Activated CD4-positive, alpha-beta T cell treated with anti-CD3 and anti-CD28 coated beads, Interleukin-2, amount 50 U/mL, for 48 hours (primary cell): ENCODE measurements around the gene GAB3.
"Not testable (repeated sequence)": the region's sequence is repeated elsewhere in the genome, so short reads cannot be mapped to it uniquely, and the experiment has no call there.

Experiments
- DNase-seq, 2 experiments: peaks; one replicate each; pipeline ENCODE4 v3.0.0-alpha.2; 2020

The GAB3 gene

GRCh38 chrX:154719132-154719675, 31.7 kb downstream of the GAB3 start:
- peak in 1 of 2 experiments; percentile 40 for DNase-seq

- DNase-seq = no peak
Observed at GRCh38 chrX:154718616-154719015, 32.3 kb downstream of the GAB3 start.

- DNase-seq = no peak
Observed at GRCh38 chrX:154717824-154718223, 33.1 kb downstream of the GAB3 start.

DNA sequence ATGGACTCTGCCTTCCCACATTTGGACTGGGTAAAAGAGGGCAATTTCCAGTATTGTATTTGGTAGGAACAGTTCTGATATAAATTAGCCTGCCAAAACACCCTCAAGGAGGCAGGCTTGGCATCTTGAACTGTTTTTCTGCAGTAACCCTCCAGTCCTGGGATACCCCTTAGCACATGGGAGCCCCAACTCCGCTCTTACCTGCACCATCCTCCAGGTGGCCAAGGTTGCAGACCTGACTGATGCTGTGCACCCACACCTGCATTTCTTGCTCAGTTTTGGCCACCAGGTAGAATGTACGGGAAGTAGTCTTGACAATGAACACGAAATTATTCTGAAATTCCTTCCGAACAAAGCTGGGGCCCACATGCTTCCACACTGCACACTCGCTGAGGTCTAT, 35.1 kb downstream of the GAB3 start:
- DNase-seq = no peak

- peak; percentile 26 to 45 for DNase-seq
Observed at GRCh38 chrX:154714925-154715324, 36.0 kb downstream of the GAB3 start.

DNA sequence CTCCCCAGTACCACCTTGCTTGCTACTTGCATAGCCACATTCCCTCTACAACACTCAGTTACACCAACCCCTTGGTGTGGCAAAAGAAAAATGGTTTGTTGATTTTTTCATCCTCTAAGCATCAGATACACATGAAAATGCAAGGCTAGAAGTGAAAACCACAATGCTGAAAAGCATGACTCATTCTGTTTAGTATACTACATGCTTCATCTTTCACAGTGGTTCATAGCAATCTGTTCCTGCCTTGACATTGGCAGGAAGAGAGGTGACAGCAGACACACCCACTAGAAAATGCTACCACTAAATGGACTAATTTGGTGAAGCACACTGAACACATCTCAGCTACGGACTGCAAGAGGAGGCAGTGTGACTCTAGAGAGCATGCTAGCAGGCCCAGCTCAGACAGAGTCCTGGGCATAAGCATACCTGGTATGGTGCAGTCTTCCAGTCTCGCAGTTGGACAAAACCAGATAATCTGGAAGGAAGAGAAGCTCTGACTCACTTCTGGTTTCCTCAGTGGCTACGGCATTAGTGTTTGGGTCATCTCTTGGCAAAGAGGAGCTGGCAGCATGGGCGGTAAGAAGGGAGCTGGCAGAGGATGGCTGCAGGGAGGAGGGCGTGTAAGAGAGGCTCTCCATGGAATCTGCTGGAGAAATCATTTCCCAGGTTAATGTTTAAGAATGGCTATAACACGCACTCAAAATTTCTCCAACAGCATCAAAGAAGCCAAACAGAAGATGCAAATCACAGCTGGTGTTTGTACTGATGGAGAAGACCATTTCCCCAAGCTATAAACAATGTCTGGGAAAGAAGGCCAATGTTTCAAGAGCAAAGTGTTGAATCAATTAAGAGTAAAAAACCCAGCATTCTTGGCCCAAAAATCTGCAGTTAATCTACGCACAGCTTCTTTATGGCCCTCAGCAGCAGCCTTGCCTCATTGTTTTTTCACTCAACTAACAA, 37.8 kb downstream of the GAB3 start:
- DNase-seq = no peak

GRCh38 chrX:154711264-154711663, 39.6 kb downstream of the GAB3 start:
- DNase-seq = no peak

GRCh38 chrX:154710309-154710708, 40.6 kb downstream of the GAB3 start:
- DNase-seq = no peak

DNA sequence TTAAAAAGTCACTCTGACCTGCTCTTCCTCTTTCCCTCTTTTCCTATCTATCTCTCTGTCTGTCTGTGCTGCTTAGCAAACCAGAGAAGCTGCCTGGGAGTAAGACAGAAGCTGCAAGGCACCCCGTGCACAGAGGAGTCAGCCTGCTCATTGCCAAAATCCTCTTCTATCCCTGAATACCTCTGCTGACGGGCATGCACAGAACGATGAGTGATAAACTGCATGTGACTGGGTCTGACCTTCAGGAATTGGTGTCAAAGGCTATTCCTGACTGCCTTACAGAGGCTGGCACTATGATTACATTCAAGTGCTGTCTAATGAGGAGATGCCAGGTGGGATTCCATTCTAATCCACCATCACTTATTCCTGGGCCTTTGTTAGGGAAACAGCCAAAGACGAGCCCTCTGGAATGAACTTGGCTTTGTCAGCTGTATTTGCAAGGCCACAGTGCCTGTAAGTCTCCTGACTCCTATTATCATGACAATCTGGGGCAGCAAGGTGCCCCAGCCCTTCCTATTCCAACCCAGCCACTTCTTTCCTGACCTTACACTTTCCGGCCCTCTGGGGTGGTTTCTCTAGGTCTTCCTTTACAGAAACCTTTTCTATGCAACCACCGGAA, 52.1 kb downstream of the GAB3 start:
- no peak for DNase-seq

- DNase-seq = no peak
Observed at GRCh38 chrX:154696676-154697045, 54.2 kb downstream of the GAB3 start.

DNA sequence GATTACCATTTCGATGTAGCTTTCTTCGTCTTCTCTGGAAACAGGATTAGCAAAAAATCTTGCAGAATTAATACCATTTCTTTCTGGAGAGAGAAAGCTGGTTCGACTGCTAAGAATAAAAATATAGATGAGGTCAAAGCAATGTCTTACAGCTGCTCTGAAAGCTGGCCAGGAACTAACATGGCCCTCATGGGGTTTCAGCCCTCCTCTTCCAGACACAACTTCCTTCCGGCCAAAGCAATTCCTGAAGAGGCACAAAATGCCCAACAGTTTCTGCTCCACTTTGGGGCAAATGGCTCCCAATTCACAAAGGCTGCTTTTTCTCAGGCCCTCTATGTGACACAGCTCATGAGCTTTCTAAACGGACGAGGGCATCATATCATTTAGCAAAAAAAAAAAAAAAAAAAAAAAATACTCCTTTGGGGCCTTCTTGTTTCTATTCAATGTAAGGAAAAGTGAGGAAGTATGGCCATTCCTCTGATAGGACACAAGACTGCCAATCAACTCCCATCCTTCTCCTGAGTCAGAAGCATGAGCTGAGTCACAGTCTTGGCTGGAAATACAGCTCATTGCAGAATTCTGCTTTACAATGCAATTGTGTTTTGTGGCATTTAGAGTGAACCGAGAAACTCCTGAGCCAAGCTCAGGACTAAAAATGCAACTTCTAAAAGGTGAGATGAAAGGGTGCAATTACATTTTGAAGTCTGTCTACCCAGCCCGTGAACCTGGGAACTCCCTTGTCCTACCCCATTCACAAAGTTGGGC, 54.8 kb downstream of the GAB3 start:
- DNase-seq = no peak

DNA sequence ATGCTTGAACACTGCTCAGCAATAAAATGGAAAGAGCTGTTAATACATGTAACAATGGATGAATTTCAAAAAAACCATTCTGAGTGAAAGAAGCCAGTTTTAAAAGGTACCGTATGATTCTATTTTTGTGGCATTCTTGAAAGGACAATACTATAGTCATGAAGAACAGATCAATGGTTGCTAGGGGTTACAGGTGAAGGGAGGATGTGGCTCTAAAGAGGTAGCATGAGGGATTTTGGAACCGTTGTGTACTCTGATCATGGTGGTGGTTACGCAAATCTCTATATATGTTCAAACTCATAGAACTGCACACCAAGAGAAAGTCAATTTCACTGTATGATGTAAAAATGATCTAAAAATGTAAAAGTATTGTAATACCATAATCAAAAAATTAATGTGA, 57.5 kb downstream of the GAB3 start:
- DNase-seq = no peak

GRCh38 chrX:154690438-154690837, 60.4 kb downstream of the GAB3 start:
- DNase-seq = not testable (repeated sequence)

DNA sequence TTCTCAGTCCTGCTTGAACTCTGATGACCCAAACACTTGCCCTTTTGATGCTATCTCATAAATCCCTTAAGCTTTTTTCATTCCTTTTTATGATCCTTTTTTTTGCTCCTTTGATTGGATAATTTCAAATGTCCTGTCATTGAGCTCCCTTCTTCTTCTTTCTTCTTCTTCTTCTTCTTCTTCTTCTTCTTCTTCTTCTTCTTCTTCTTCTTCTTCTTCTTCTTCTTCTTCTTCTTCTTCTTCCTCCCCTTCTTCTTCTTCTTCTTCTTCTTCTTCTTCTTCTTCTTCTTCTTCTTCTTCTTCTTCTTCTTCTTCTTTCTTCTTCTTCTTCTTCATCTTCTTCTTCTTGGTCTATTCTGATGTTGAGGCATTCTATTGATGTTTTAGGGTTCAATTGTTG, 78.8 kb downstream of the GAB3 start:
- not testable (repeated sequence) for DNase-seq

GRCh38 chrX:154670848-154671247, 80.0 kb downstream of the GAB3 start:
- not testable (repeated sequence) for DNase-seq

DNA sequence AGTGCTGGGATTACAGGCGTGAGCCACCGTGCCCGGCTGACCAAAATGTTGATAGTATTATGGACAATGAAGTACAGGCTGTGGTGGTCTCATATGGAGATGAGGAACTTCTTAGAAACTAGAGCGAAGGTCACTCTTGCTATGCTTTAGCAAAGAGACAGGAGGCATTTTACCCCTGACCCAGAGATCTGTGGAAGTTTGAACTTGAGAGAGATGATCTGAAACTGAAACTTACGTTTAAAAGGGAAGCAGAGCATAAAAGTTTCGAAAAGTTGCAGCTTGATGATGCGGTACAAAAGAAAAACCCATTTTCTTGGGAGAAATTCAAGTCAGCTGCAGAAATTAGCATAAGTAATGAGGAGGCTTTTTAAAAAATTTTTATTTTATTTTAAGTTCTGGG, 89.0 kb downstream of the GAB3 start:
- DNase-seq = no peak

DNA sequence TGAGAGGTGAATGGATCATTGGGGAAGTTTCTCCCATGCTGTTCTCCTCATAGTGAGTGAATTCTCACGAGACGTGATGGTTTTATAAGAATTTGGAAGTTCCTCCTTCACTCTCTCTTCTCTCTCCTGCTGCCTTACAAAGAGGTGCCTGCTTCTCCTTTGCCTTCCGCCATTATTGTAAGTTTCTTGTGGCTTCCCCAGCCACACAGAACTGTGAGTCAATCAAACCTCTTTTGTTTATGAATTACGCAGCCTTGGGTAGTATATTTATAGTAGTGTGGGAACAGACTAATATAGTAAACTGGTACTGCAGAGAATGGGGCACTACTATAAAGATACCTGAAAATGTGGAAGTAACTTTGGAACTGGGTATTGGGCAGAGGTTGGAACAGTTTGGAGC, 89.7 kb downstream of the GAB3 start:
- no peak for DNase-seq

- DNase-seq = no peak
Observed at GRCh38 chrX:154660541-154660940, 90.3 kb downstream of the GAB3 start.

DNA sequence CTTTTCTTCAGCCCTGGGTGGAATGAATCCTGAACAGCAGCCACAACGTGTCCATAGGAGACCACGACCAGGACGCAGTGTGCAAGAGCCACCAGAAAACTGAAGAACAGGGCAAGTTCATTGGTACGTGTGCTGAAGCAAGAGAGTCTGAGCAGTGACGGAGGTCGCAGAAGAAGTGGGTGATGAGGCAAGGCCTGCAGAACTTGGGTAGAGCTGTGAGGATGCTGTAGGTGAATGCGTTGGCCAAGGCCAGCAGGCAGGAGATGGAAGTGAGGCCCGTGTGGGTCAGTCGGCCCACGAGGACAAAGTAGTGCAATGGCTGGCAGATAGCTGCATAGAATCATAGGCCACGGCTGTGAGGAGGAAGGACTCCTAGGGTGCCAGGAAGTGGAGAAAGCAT, 91.9 kb downstream of the GAB3 start:
- DNase-seq = no peak

- no peak for DNase-seq
Observed at GRCh38 chrX:154658187-154658586, 92.7 kb downstream of the GAB3 start.

DNA sequence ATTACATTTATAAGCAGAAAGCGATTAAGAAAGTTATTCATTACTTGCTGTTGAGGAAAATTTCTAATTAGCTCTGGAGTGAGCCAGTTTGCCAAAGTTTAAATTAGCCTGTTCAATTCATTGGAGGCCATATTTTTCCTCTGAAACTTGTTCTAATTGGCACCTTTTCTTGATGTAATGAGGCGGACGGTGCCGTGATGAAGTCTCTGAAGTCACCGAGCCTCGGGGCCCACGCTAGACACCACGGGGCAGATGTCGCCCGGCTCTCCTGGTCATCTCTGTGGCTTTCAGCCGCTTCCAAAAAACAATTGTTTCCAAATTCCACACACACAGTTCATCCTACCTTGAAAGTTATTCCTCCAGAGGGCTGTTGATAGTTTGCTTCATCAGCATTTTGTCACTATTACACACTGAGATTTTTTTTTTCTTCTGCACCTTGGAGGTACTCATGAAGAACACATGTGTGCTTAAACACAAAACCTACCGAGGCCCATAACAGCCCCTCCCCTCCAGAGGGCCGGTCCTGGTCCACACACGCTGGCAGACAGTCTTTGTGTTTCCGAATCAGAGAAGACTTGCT, 93.6 kb downstream of the GAB3 start:
- DNase-seq = no peak

DNA sequence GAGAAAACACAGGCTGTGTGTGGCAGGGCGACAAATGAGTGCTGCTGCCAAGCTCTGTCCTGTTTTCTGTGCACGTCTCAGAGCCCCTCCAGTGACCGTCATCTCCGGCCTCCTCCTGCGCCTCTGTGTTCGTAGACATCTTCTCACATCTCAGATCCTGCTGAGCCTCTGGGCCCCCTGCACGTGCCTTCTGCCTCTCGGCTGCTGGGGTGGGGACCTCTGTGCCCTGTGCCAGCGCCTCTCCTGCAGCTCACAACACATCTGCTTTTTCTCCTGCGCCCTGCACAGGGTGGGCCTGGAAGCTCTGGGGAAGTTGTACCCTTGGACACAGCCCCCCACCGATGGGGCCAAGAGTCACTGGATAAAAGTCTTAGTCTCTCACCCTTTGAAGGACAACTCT, 95.1 kb downstream of the GAB3 start:
- DNase-seq = no peak

DNA sequence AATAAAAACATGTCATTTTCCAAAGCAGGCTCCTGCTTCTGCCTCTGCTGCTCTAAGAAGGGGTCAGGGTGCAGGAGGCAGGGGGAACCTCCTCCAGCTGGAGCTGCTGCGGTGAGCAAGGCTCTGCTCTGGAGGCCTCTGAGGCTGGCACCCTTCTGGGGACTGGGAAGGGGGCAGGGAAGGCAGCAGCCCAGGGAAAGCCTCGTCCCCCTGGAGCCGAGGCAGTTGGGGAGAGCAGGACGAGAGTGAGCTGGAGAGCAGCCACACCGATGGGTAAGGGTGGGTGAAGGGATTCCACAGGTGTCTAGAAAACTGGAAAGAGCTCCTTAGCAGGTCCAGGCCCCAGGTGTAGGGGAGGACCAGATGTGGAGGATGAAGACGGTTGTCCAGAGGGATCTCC, 95.5 kb downstream of the GAB3 start:
- no peak for DNase-seq
